RCC 7860 (cell line): ENCODE results near the gene CD28.
A peak's percentile ranks its signal among the peaks of the same experiment; 100 is the strongest.

ENCODE experiments used
- DNase-seq: peaks from one replicate; pipeline ENCODE4 v3.0.0-alpha.2; 2015; ENCODE audit warnings: low spot score
- FAIRE-seq: peaks from 2 replicates; lab custom pipeline; 2012; peaks lifted over from hg19 to GRCh38; lab: Jason Lieb, UNC

Gene CD28

GRCh38 chr2:203713381-203713780, 6.9 kb downstream of the CD28 start:
- no peak for FAIRE-seq
- no peak for DNase-seq

GRCh38 chr2:203714112-203714511, 7.7 kb downstream of the CD28 start:
- DNase-seq = no peak
- no peak for FAIRE-seq

GRCh38 chr2:203715744-203716143, 9.3 kb downstream of the CD28 start:
- no peak for FAIRE-seq
- DNase-seq = no peak

- DNase-seq (peak; percentile 26), FAIRE-seq (no peak)
These were observed 11.6 kb downstream of the CD28 start for GRCh38 chr2:203718087-203718486.

- FAIRE-seq = no peak
- no peak for DNase-seq
These were observed 13.3 kb downstream of the CD28 start for GRCh38 chr2:203719456-203720410.

- DNase-seq = no peak
- no peak for FAIRE-seq
These were observed 14.7 kb downstream of the CD28 start for GRCh38 chr2:203720915-203721672.

GRCh38 chr2:203721781-203722300, 15.4 kb downstream of the CD28 start:
- DNase-seq (no peak), FAIRE-seq (no peak)

GRCh38 chr2:203722411-203722810, 16.0 kb downstream of the CD28 start:
- DNase-seq = no peak
- FAIRE-seq = no peak

- no peak for FAIRE-seq
- DNase-seq = no peak
These were observed 21.9 kb downstream of the CD28 start for GRCh38 chr2:203728321-203728720.

- FAIRE-seq (no peak), DNase-seq (no peak)
These were observed 23.8 kb downstream of the CD28 start for GRCh38 chr2:203730076-203730729.

- DNase-seq (no peak), FAIRE-seq (no peak)
These were observed 24.4 kb downstream of the CD28 start for GRCh38 chr2:203730883-203731282.

- DNase-seq (no peak), FAIRE-seq (no peak)
These were observed 25.9 kb downstream of the CD28 start for GRCh38 chr2:203732092-203732952.

- DNase-seq (no peak), FAIRE-seq (no peak)
These were observed 26.6 kb downstream of the CD28 start for GRCh38 chr2:203732953-203733510.

- FAIRE-seq = no peak
- no peak for DNase-seq
These were observed 27.2 kb downstream of the CD28 start for GRCh38 chr2:203733684-203734083.

- DNase-seq (no peak), FAIRE-seq (no peak)
These were observed 28.0 kb downstream of the CD28 start for GRCh38 chr2:203734276-203734983.

- DNase-seq (no peak), FAIRE-seq (no peak)
These were observed 30.9 kb downstream of the CD28 start for GRCh38 chr2:203737360-203737759.

- FAIRE-seq (no peak), DNase-seq (no peak)
These were observed 32.9 kb downstream of the CD28 start for GRCh38 chr2:203739351-203739750.

GRCh38 chr2:203740871-203741281, 34.4 kb downstream of the CD28 start:
- DNase-seq (peak; percentile 23), FAIRE-seq (no peak)

GRCh38 chr2:203741566-203741965, 35.1 kb downstream of the CD28 start:
- DNase-seq (no peak), FAIRE-seq (no peak)
